A549 treated with ZK216348 at 1 μM for 4 hours (cell line): Measurements from ENCODE around the gene KRTAP2-4. TPM values are rescaled to one million over a fixed set of nuclear protein-coding genes. Genes with fewer than 3 reads are reported as not detected.

Source experiments
- total RNA-seq: library from RNA; stranded (reverse); fragments of 200-300 nt; extraction: Qiagen RNA extraction; gene quantifications from 5 replicates; pipeline ENCODE4 v1.2.3, GENCODE V29; 2022; ENCODE audit warnings: low read depth

The KRTAP2-4 gene
- total RNA-seq, result not detected in 5 replicates

GRCh38 chr17:41065829-41066624 lies at the start of gene KRTAP2-4:
Gene KRTAP2-4 (minus strand): TSS chr17:41065879. CDS start chr17:41065845, 34 bp downstream.

GRCh38 chr17:41105347-41105746 lies 39.7 kb upstream of the KRTAP2-4 start, which contains the start of gene KRTAP4-9:
Gene KRTAP4-9 (plus strand): TSS chr17:41105389. CDS start chr17:41105389, 0 bp downstream.

DNA sequence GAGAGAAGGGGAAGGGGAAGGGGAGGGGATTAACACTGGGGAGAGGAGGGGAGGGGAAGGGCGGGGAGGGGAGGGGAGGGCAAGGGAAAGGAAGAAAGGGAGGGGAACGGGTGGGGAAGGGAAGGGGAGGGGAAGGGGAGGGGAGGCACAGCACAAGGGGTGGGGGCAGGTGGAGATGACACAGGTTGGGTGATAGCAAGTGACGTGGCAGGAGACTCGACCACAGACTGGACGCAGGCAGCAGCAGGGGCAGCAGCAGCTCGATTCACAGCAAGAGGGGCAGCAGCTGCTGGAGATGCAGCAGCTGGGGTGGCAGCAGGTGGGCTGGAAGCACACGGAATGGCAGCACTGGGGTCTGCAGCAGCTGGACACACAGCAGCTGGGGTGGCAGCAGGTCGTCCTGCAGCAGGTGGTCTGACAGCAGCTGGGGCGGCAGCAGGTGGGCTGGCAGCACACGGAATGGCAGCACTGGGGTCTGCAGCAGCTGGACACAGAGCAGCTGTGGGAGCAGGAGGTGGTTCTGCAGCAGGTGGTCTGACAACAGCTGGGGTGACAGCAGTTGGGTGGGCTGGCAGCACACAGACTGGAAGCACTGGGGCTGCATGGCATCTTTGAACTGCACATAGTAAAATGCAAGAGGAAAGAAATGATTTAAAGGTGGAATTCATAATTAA lies 36.0 kb upstream of the KRTAP2-4 start, which contains the start of gene KRTAP4-16:
KRTAP4-16 (minus strand) TSS at position 624 of the 674 bp plus-strand sequence; CDS start at position 624, 0 bp downstream.

DNA sequence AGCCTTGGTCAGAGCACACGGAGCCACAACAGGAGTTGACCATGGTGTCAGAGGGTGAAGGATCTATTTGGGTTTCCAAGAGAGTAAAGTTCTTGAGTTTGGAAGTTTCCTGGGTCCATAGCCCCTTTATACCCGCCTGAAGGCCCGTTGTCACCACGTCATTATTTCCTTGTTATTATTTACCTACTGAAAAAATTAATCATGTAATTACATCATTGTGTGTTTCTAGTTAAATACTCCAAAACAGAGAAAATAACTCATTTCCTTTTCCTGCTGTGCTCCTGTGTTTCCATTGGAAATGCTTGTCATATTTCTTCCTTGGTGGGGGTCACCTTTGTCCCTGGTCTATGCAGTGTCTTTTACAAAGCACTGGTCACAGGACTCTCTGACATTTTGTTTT lies 32.4 kb upstream of the KRTAP2-4 start, which contains the start of gene KRTAP4-8:
KRTAP4-8 (minus strand) TSS at position 101 of the 400 bp plus-strand sequence; CDS start at position 43, 58 bp downstream.

GRCh38 chr17:41084100-41084856 lies 18.6 kb upstream of the KRTAP2-4 start, which contains the start of gene KRTAP4-7:
Gene KRTAP4-7 (plus strand): TSS chr17:41084150. CDS start chr17:41084207, 57 bp downstream.

GRCh38 chr17:41060052-41060604 lies 5.6 kb downstream of the KRTAP2-4 start, which contains the start of gene KRTAP2-3:
Gene KRTAP2-3 (minus strand): TSS chr17:41060114. CDS start chr17:41060050, 64 bp downstream.

DNA sequence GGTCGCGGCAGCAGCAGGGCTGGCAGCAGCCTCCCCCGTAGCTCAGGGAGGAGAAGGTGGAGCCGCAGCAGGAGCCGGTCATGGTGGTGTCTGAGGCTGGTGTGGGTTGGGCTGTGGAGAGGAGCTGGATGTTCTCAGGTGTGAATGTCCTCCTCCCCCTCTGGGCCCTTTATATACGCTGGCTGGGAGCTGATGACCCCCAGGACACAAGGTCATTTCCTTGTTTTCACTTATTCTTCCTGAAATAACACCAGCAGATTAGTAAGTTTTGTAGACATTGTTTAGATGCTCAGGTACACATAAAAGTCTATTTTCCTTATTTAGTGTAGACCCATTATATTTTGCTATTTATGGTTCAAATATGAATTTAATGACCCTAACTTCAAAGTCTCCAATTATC lies 10.5 kb downstream of the KRTAP2-4 start, which contains the start of gene KRTAP2-2:
KRTAP2-2 (minus strand) TSS at position 101 of the 400 bp plus-strand sequence; CDS start at position 82, 19 bp downstream.

DNA sequence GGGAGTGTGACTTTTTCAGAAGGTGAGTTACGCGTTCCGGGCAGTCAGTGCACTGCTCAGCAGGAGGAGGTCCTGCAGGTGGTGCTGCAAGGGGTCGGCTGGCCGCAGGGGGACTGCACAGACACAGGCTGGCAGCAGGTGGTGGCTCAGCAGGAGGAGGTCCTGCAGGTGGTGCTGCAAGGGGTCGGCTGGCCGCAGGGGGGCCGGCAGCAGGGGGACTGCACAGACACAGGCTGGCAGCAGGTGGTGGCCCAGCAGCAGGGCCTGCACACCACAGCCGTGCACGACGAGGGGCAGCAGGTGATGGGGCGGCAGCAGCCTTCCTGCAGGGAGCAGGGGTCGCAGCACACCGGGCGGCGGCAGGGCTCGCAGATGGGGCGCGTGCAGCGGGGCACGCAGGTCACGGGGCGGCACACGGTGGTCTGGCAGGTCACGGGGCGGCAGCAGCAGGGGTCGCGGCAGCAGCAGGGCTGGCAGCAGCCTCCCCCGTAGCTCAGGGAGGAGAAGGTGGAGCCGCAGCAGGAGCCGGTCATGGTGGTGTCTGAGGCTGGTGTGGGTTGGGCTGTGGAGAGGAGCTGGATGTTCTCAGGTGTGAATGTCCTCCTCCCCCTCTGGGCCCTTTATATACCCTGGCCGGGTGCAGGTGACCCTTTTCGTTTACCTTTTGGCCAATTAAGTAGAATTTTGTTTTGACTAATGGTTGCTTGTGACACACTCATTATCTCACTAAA lies 18.8 kb downstream of the KRTAP2-4 start, which contains the start of gene KRTAP2-1:
KRTAP2-1 (minus strand) TSS at position 582 of the 731 bp plus-strand sequence; CDS start at position 533, 49 bp downstream.

DNA sequence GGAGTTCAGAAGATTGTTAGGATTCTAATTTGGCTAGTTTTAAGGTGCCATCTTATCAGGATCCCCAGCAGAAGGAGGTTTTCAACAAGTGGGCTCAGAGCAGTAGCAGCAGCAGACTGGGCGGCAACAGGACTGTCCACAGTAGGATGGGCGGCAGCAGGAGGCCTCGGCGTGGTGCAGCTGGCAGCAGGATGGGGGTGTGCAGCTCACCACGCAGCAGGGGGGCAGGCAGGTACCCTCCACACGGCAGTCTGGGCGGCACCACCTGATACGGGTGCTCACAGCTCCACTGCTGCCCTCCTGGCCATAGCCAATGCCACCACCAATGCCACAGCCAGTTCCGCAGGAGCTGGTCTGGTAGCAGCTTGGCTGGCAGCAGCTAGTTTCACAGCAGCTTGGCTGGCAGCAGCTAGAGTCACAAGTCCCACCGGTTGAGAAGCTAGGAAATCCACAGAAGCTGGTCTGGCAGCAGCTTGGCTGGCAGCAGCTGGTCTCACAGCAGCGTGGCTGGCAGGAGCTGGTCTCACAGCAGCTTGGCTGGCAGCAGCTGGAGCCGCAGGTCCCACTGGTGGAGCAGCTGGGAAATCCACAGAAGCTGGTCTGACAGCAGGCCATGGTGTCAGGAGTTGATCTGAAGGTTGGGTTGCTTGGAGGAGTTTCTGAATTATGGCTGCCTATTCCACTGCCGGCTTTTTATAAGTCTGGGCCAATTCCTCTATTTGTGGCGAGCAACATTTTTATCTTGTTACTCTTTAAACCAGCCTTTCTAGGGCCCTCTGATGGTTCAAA lies 24.7 kb downstream of the KRTAP2-4 start, which contains the start of gene KRTAP1-1:
KRTAP1-1 (minus strand) TSS at position 668 of the 789 bp plus-strand sequence; CDS start at position 615, 53 bp downstream.

GRCh38 chr17:41034346-41034935 lies 31.2 kb downstream of the KRTAP2-4 start, which contains the start of gene KRTAP1-3:
Gene KRTAP1-3 (minus strand): TSS chr17:41034874. CDS start chr17:41034821, 53 bp downstream.

DNA sequence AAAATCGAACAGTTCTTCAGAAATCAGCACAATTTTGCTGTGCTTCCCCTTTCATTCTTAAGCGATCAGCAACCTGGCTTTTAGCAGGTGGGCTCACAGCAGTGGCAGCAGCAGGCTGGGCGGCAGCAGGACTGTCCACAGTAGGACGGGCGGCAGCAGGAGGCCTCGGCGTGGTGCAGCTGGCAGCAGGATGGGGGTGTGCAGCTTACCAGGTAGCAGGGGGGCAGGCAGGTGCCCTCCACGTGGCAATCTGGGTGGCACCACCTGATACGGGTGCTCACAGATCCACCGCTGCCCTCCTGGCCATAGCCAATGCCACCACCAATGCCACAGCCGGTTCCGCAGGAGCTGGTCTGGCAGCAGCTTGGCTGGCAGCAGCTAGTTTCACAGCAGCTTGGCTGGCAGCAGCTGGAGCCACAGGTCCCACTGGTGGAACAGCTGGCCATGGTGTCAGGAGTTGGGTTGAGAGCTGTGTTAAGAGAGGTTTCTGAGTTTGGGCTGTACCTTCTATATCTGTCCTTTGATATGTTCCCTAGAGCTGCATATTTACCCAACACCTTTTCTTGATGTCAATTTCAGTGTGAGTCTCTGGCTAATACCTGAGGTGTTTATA lies 35.9 kb downstream of the KRTAP2-4 start, which contains the start of gene KRTAP1-4:
KRTAP1-4 (minus strand) TSS at position 563 of the 613 bp plus-strand sequence; CDS start at position 446, 117 bp downstream.

GRCh38 chr17:41026715-41027471 lies 38.8 kb downstream of the KRTAP2-4 start, which contains the start of gene KRTAP1-5:
Gene KRTAP1-5 (minus strand): TSS chr17:41027208. CDS start chr17:41027155, 53 bp downstream.

Other genes starting within 250 kb of the KRTAP2-4 start
- gene KRT10, start 243.3 kb downstream of the KRTAP2-4 start, total RNA-seq, result 99.6 to 118 TPM (median 105 TPM) in 5 replicates
- not detected in 5 replicates for gene KRT12, start 198.7 kb downstream of the KRTAP2-4 start, total RNA-seq
- 0.18 to 0.61 TPM (median 0.31 TPM) in 5 replicates for gene KRT20, start 180.6 kb downstream of the KRTAP2-4 start, total RNA-seq
- gene KRT23, start 128.2 kb downstream of the KRTAP2-4 start, total RNA-seq, result 0.08 to 0.31 TPM (median 0.18 TPM) in 3 of 5 replicates, not detected in the others
- gene KRT39, start 98.9 kb downstream of the KRTAP2-4 start, total RNA-seq, result not detected in 5 replicates
- not detected in 5 replicates for gene KRT40, start 81.6 kb downstream of the KRTAP2-4 start, total RNA-seq
- not detected in 5 replicates for gene KRTAP3-3, start 71.7 kb downstream of the KRTAP2-4 start, total RNA-seq
- not detected in 5 replicates for gene KRTAP3-2, start 66.0 kb downstream of the KRTAP2-4 start, total RNA-seq
- not detected in 5 replicates for gene KRTAP3-1, start 56.8 kb downstream of the KRTAP2-4 start, total RNA-seq
- gene KRTAP1-5, start 38.7 kb downstream of the KRTAP2-4 start, total RNA-seq, result not detected in 5 replicates
- not detected in 5 replicates for gene KRTAP1-4, start 35.7 kb downstream of the KRTAP2-4 start, total RNA-seq
- not detected in 5 replicates for gene KRTAP1-3, start 31.0 kb downstream of the KRTAP2-4 start, total RNA-seq
- not detected in 5 replicates for gene KRTAP1-1, start 24.4 kb downstream of the KRTAP2-4 start, total RNA-seq
- not detected in 5 replicates for gene KRTAP2-1, start 18.6 kb downstream of the KRTAP2-4 start, total RNA-seq
- not detected in 5 replicates for gene KRTAP2-2, start 10.6 kb downstream of the KRTAP2-4 start, total RNA-seq
- not detected in 5 replicates for gene KRTAP2-3, start 5.8 kb downstream of the KRTAP2-4 start, total RNA-seq
- not detected in 5 replicates for gene KRTAP4-7, start 18.3 kb upstream of the KRTAP2-4 start, total RNA-seq
- not detected in 5 replicates for gene KRTAP4-8, start 32.3 kb upstream of the KRTAP2-4 start, total RNA-seq
- not detected in 5 replicates for gene KRTAP4-16, start 36.3 kb upstream of the KRTAP2-4 start, total RNA-seq
- not detected in 5 replicates for gene KRTAP4-9, start 39.5 kb upstream of the KRTAP2-4 start, total RNA-seq
- not detected in 5 replicates for gene KRTAP4-11, start 52.5 kb upstream of the KRTAP2-4 start, total RNA-seq
- not detected in 5 replicates for gene KRTAP4-12, start 58.3 kb upstream of the KRTAP2-4 start, total RNA-seq
- gene KRTAP4-6, start 74.7 kb upstream of the KRTAP2-4 start, total RNA-seq, result not detected in 5 replicates
- gene KRTAP4-5, start 83.9 kb upstream of the KRTAP2-4 start, total RNA-seq, result not detected in 5 replicates
- gene KRTAP4-4, start 94.9 kb upstream of the KRTAP2-4 start, total RNA-seq, result not detected in 5 replicates
- gene KRTAP4-3, start 102.3 kb upstream of the KRTAP2-4 start, total RNA-seq, result not detected in 5 replicates
- not detected in 5 replicates for gene KRTAP4-2, start 112.3 kb upstream of the KRTAP2-4 start, total RNA-seq
- 0.32 TPM in 1 of 5 replicates, not detected in the others for gene KRTAP4-1, start 119.0 kb upstream of the KRTAP2-4 start, total RNA-seq
- gene KRTAP9-1, start 124.0 kb upstream of the KRTAP2-4 start, total RNA-seq, result not detected in 5 replicates
- not detected in 5 replicates for gene KRTAP9-2, start 160.8 kb upstream of the KRTAP2-4 start, total RNA-seq
- not detected in 5 replicates for gene KRTAP9-3, start 166.6 kb upstream of the KRTAP2-4 start, total RNA-seq
- not detected in 5 replicates for gene KRTAP9-8, start 172.1 kb upstream of the KRTAP2-4 start, total RNA-seq
- gene KRTAP9-4, start 183.8 kb upstream of the KRTAP2-4 start, total RNA-seq, result not detected in 5 replicates
- gene KRTAP9-9, start 189.5 kb upstream of the KRTAP2-4 start, total RNA-seq, result not detected in 5 replicates
- not detected in 5 replicates for gene KRTAP9-6, start 199.5 kb upstream of the KRTAP2-4 start, total RNA-seq
- not detected in 5 replicates for gene KRTAP9-7, start 209.8 kb upstream of the KRTAP2-4 start, total RNA-seq
- not detected in 5 replicates for gene KRTAP29-1, start 237.0 kb upstream of the KRTAP2-4 start, total RNA-seq
- not detected in 5 replicates for gene KRTAP16-1, start 243.4 kb upstream of the KRTAP2-4 start, total RNA-seq
- not detected in 5 replicates for gene KRTAP17-1, start 249.8 kb upstream of the KRTAP2-4 start, total RNA-seq